ENCODE results near the gene SCN7A.

SCN7A gene

DNA sequence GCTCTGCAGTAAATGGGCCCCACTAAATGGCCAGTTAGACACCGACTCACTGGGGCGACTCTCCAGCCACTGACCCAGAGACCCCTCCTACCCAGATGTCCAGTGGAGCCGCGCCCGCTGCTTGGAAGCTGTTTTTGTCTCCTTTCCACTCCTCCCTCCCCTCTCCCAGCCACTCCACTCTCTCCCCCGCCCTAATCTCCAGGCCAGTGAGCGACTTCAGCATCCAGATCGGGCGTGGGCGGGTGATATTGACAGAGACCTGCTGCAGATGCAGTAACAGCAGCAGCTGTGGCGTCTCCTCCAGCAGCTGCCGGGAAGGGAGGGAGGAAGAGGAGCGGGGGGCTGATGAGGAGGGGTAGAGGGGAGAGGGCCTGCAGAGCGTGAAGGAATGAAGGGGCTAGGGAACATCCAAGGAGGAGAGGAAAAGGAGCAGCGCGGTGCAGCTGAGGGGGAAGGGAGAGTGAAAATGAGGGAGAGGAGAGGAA, at the start of gene SCN7A:
Gene SCN7A, minus strand, starts transcription at position 110 of the 485 bp plus-strand sequence. CDS start 16,553 bp downstream, outside the sequence.
- DNase-seq (ENCODE audit: low spot score in 2 of 2) (no peak), ATAC-seq (ENCODE audit: low read depth) (no peak)
- Mint-ChIP-seq H3K9me3 (peaks cover 3% of the 10 kb centered on the region), H3K27me3 (no peaks in the 10 kb centered on the region), H3K27ac (no peak within 1 kb of the TSS), H3K36me3 (no peaks in the 10 kb centered on the region), H3K4me3 (no peak within 1 kb of the TSS), H3K4me1 (no peaks in the 10 kb centered on the region)

DNA sequence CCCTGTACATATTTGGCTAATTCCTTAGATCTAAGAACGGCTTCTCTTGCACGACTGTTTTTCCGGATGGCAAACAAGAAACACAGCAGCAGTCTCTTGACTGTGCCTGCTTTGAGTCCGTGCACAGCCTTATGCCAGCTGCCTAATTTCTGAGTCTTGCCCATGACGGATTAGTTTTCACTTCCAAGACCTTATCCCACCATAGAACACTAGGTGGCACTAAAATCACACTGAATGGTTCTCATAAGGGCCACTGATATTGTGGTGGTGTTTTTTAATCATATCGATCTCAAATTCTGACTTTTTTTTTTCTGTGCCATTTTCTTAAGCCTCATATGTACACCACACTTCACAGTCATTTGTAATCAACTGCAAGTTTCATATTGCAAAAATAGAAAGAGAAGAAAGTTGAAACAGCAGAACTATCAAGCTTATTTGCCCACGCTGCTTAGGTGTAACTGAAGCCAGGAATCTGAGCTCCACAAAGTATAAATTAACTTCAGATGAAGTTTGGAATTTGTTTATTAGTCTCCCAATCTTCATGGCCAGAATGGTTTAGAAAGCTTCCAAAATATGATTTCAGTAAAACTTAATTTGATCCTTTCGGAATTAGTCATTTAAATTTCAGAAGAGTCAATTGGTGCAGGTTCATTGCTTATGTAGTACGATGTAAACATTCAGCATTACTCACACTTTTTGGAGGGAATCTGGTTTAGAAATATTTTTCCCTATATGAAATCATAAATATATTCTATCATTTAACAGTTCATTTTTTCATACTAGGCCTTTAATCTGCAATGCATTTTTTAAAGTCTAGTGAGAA, 45.5 kb upstream of the SCN7A start:
- peaks cover 1% of the 10 kb centered on the region for H3K27me3 Mint-ChIP-seq
- ATAC-seq (ENCODE audit: low read depth) = peak; percentile 64
- peak; percentile 22 to 28 for DNase-seq (ENCODE audit: low spot score in 2 of 2)
- peaks cover 5% of the 10 kb centered on the region for H3K4me1 Mint-ChIP-seq
- no peaks in the 10 kb centered on the region for H3K36me3 Mint-ChIP-seq
- no peak overlapping the region for H3K4me3 Mint-ChIP-seq
- peaks cover 2% of the 10 kb centered on the region for H3K9me3 Mint-ChIP-seq
- H3K27ac Mint-ChIP-seq = no peak overlapping the region

DNA sequence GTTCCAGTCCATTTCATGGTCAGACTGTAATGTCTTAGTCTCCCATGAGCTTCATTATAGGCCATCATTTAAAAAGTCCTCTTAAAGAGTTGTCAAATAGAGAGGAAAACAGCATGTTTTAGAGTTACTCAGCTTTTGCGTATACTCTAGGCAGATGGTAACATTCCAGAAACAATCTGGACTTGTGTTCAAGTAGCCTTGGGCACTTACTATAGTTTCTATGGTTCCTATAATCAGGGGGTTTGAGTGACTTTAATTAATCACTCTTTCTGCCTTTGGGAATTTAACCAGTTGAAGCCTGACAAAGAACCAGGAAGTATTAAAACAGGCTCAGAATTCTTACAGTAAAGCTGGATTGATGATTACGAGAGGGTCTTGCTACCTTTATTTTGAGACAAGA, 42.1 kb upstream of the SCN7A start:
- Mint-ChIP-seq H3K27me3 (peaks cover 1% of the 10 kb centered on the region), H3K9me3 (no peaks in the 10 kb centered on the region), H3K4me1 (peaks cover 5% of the 10 kb centered on the region), H3K27ac (no peak overlapping the region), H3K4me3 (no peak overlapping the region), H3K36me3 (no peaks in the 10 kb centered on the region)
- DNase-seq (ENCODE audit: low spot score in 2 of 2) = no peak
- ATAC-seq (ENCODE audit: low read depth) = no peak

DNA sequence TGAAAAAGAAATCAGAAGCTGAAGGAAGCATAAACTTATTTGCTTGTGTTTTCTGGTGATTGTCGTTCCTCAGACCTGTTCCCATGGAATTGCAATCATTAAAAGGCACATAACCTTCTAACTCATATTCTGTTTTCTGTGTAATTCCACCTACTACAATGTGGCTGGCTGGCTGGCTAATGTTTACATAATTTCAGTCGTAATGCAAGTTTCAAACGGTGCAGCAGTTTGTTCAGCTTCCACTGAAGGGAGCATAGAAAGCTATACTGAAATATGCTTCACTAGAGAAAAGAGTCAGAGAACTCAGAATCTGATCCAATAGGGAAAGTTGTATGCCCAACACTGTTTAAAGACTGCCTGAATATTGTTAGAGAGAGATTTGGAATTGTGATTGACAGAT, 27.1 kb upstream of the SCN7A start:
- DNase-seq (ENCODE audit: low spot score in 2 of 2) (no peak), ATAC-seq (ENCODE audit: low read depth) (no peak)

DNA sequence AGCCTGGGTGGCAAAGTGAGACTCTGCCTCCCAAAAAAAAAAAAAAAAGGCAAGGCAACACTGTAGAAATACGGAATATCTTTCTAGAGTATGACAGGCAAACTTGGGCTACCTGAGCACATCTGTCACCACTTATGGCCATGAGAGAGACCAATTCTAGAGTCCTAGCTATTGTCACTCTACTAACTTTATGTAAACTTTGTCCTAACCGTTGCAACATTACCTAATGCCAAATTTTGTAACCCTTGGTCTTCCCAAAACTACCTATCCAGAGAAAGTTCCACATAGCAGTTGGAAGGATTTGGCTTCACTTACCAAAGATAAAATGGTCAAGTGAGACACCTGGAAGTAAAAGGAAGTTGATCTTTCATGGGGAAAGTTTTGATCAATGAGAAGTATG, 26.6 kb upstream of the SCN7A start:
- Mint-ChIP-seq H3K9me3 (no peaks in the 10 kb centered on the region), H3K36me3 (no peaks in the 10 kb centered on the region), H3K27ac (no peak overlapping the region), H3K27me3 (no peaks in the 10 kb centered on the region), H3K4me1 (no peaks in the 10 kb centered on the region), H3K4me3 (no peak overlapping the region)
- DNase-seq (ENCODE audit: low spot score in 2 of 2) (no peak), ATAC-seq (ENCODE audit: low read depth) (no peak)

More for the DNA sequence above, 27.1 kb upstream of the SCN7A start:
- no peak overlapping the region for H3K4me3 Mint-ChIP-seq
- no peaks in the 10 kb centered on the region for H3K9me3 Mint-ChIP-seq
- H3K36me3 Mint-ChIP-seq = no peaks in the 10 kb centered on the region
- H3K4me1 Mint-ChIP-seq = no peaks in the 10 kb centered on the region
- H3K27me3 Mint-ChIP-seq = no peaks in the 10 kb centered on the region
- H3K27ac Mint-ChIP-seq = no peak overlapping the region

DNA sequence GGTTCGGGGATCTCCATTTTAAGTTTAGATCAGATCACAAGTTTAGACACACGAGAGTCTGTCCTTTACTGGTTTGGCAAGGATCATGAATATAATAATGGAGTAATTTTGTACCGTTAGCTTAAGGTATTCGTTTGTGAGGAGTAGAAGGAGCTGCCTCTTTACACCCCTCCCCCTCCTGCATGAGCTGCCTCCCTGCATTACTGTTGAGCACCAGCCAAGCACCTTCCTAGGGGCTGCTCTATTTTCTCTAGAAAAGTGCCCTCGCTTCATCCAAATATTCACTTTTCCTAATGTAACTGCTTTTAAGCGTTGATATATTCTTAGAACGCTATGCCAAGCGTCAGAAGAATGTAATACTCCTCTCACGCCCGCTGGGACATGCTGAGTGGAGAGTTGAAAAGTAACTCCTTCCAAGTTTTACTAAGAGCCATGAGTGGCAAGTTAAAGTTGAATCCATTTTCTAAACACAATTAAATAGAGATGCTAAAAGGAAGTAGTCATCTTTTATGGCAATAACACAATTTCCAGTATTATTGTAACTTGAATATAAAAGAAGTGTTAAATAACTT, 25.4 kb upstream of the SCN7A start:
- DNase-seq (ENCODE audit: low spot score in 2 of 2) = no peak
- no peaks in the 10 kb centered on the region for H3K9me3 Mint-ChIP-seq
- H3K4me3 Mint-ChIP-seq = no peak overlapping the region
- H3K4me1 Mint-ChIP-seq = no peaks in the 10 kb centered on the region
- no peaks in the 10 kb centered on the region for H3K36me3 Mint-ChIP-seq
- H3K27me3 Mint-ChIP-seq = no peaks in the 10 kb centered on the region
- H3K27ac Mint-ChIP-seq = no peak overlapping the region
- ATAC-seq (ENCODE audit: low read depth) = no peak

DNA sequence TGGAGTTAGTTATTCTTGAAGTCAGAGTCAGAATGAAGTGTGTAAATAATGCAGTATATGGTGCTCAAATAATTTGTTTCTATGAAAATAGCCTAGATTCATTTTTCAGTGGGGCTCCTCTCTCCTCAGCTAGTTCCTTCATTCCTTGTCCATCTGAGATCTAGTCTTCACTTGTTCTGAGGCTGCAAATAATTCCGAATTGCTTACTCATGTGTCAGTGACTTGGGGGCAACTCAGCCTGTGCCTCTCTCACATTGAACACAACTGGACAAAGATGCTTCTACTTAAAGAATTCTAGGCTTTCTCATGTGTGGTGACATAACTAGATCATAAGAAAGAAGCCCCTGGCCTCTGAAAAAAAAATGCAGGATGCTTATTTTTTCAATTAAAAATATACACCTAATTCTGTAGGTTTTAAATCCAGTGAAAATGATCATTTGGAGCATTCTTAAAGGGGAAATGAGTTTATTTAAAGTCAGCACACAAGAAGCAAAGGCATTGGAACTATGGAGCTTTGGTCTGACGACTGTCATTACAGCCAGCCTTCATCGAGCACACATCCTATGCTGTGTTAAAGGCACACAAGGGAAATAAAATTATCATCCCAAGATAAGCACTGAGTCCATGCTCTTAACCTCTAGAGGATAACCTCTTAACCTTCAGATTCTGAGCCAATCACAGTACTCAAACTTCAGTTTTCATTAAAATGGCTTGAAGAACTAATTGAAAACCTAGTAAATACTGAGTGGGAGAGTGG, 24.8 kb upstream of the SCN7A start:
- no peak overlapping the region for H3K4me3 Mint-ChIP-seq

DNA sequence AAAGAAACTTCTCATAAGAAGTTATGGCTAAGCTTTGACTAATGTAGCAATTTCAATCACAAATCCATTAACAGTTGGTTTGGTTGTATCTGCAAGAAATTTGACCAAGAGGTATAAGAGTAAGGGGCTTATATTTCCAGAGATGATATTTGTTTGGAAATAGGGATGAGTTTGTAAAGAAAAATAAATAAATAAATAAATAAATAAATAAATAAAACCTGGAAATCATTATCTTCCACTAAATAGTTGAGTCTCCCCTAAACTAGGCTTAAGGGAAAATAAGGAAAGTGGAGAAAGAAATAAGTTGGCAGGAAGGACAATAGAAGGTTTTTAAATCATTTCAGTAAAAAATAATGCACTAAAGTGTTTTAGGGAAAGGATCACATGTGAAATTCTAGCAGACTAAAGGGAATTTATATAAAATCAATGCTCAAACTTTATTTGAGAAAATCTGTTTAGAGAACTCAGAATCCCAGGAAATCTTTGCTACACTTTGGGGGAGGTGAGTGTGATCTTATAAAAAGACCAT, 23.5 kb upstream of the SCN7A start:
- Mint-ChIP-seq H3K36me3 (no peaks in the 10 kb centered on the region), H3K4me3 (no peak overlapping the region), H3K4me1 (no peaks in the 10 kb centered on the region), H3K27me3 (no peaks in the 10 kb centered on the region), H3K27ac (no peak overlapping the region), H3K9me3 (no peaks in the 10 kb centered on the region)
- no peak for DNase-seq (ENCODE audit: low spot score in 2 of 2)
- no peak for ATAC-seq (ENCODE audit: low read depth)

More for the DNA sequence above, 24.8 kb upstream of the SCN7A start:
- no peaks in the 10 kb centered on the region for H3K27me3 Mint-ChIP-seq
- DNase-seq (ENCODE audit: low spot score in 2 of 2) (no peak), ATAC-seq (ENCODE audit: low read depth) (no peak)
- H3K27ac Mint-ChIP-seq = no peak overlapping the region
- no peaks in the 10 kb centered on the region for H3K9me3 Mint-ChIP-seq
- H3K4me1 Mint-ChIP-seq = no peaks in the 10 kb centered on the region
- no peaks in the 10 kb centered on the region for H3K36me3 Mint-ChIP-seq

DNA sequence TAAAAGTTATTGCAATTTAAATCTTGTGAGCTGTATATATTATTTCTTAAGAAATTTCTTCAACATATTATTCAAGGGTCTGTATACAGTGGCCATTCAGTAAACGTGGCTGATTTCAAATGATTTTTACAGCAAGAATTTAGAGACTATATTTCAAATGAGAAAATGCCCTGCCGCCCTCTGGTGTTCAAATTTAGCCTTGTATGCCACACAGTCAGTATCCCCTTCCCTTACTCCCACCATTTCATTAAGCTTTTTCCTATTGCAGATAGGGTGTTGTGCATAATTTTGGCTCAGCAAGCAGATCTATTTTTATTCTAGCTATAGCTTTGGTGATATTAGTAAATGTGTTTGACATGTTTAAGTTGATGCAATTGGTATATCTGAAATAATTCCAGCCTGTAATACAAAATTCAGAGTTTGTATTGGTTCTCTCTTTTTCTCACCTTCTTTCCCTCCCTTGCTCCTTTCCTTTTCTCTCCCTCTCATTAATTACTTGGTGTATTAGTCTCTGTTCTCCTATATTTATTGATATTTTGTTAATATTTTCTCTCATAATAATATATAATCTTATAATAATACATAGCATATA, 22.8 kb upstream of the SCN7A start:
- DNase-seq (ENCODE audit: low spot score in 2 of 2) (no peak), ATAC-seq (ENCODE audit: low read depth) (no peak)
- Mint-ChIP-seq H3K9me3 (no peaks in the 10 kb centered on the region), H3K27ac (no peak overlapping the region), H3K4me1 (no peaks in the 10 kb centered on the region), H3K36me3 (no peaks in the 10 kb centered on the region), H3K27me3 (no peaks in the 10 kb centered on the region), H3K4me3 (no peak overlapping the region)

DNA sequence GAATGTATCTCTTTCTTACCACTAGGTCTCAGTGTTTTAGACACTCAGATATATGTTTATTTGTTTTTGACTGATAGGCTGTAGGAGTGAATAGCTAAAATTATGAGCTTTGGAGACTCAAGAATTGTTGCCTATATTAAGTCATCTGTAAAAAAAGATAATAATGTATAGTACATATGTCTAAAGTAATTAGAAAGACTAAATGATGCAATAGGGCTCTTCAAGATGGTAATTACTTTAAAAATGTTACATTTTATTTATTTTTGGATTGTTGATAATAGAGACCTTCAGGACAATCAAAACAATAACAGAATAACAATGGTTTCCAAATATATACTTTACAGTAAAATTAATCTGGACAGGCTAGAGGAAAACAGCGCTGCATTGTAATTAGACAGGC, 19.9 kb upstream of the SCN7A start:
- Mint-ChIP-seq H3K27ac (no peak overlapping the region), H3K4me1 (no peaks in the 10 kb centered on the region), H3K36me3 (no peaks in the 10 kb centered on the region), H3K4me3 (no peak overlapping the region), H3K9me3 (no peaks in the 10 kb centered on the region), H3K27me3 (no peaks in the 10 kb centered on the region)
- ATAC-seq (ENCODE audit: low read depth) (no peak), DNase-seq (ENCODE audit: low spot score in 2 of 2) (no peak)

DNA sequence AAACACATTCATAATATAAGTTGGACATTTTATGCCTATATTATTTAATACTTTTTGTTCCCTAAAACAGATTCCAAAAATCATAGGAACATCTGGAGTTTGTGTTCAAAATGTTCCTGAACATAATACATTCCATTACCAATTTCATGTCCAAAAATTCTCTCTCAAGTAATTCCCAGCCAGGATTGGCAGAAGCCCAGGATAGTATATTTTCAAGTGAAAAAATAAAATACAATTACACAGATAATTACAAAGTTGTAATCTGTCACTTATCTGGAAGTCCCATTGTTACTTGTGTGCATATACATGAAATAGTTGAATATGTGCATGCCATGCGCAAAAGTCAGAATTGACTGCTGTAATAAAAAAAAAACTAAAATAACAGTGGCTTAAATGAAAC, 5.2 kb upstream of the SCN7A start:
- Mint-ChIP-seq H3K4me3 (no peak overlapping the region), H3K9me3 (peaks cover 1% of the 10 kb centered on the region), H3K4me1 (no peaks in the 10 kb centered on the region), H3K27ac (no peak overlapping the region), H3K36me3 (no peaks in the 10 kb centered on the region), H3K27me3 (no peaks in the 10 kb centered on the region)
- DNase-seq (ENCODE audit: low spot score in 2 of 2) (no peak), ATAC-seq (ENCODE audit: low read depth) (no peak)

DNA sequence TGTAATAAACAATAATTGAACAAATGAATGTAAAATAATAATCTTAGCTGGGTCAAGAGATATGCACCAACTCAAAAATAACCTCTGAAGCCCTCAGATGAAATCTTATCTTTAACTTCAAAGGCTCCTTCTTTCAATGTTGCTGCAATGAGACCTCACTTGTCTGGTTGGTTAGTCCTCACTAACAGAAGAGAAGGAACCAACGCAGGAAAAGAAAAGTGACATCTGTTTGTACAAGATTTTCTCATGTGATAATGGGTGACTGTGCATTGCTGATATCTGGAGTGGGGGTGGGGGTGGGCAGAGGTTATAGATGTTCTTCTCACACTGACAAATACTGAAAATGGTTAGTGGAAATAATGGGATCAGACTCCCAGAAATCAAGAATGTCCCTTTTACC, 2.6 kb downstream of the SCN7A start:
- H3K9me3 Mint-ChIP-seq = peaks cover 3% of the 10 kb centered on the region
- H3K27ac Mint-ChIP-seq = no peak overlapping the region
- no peaks in the 10 kb centered on the region for H3K36me3 Mint-ChIP-seq
- ATAC-seq (ENCODE audit: low read depth) (no peak), DNase-seq (ENCODE audit: low spot score in 2 of 2) (no peak)
- H3K4me1 Mint-ChIP-seq = no peaks in the 10 kb centered on the region
- no peak overlapping the region for H3K4me3 Mint-ChIP-seq
- no peaks in the 10 kb centered on the region for H3K27me3 Mint-ChIP-seq

DNA sequence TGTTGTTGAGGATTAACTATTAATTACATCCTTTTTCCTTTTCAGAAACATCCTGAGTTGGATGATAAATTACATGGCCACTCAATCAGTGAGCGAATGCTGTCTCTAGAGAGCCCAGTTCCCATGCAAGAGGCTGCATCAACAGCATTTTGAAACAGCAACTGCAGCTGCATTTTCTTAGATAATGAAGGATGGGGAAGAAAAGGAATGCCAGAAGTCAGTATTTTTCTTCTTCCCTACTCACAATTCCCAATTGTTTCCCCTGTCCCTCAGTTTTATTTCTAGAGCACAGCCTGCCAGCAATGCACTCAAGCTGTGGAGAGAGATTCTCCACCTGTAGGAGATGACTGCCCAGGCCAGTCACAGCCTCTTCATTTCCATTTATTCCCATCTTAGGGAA, 6.9 kb downstream of the SCN7A start:
- Mint-ChIP-seq H3K9me3 (peaks cover 3% of the 10 kb centered on the region), H3K4me1 (no peaks in the 10 kb centered on the region), H3K4me3 (no peak overlapping the region), H3K36me3 (no peaks in the 10 kb centered on the region), H3K27ac (no peak overlapping the region), H3K27me3 (no peaks in the 10 kb centered on the region)
- no peak for DNase-seq (ENCODE audit: low spot score in 2 of 2)
- no peak for ATAC-seq (ENCODE audit: low read depth)

Measured in memory B cell (primary cell).